MM.1S (cell line): ENCODE data around the gene TCF3.

Experiments
- CTCF ChIP-seq: fragments of 300-600 bp; sonication (generic); IDR thresholded peaks from 2 replicates; pipeline ENCODE4 v1.5.1; 2016; ENCODE audit warnings: antibody characterized with exemption, low read length, mixed read lengths
- EZH2 ChIP-seq: fragments of 300-600 bp; sonication (generic); optimal IDR thresholded peaks from 2 replicates; pipeline ENCODE3; 2017; ENCODE audit warnings: low read depth, mild to moderate bottlenecking, antibody characterized with exemption, low read length, mixed read lengths
- EZH2phosphoT487 ChIP-seq: fragments of 300-600 bp; sonication (generic); IDR thresholded peaks from 2 replicates; pipeline ENCODE4 v1.6.1; 2018; ENCODE audit warnings: antibody characterized with exemption, low read length

GRCh38 chr19:1599460-1599846 lies 53.0 kb downstream of the TCF3 start:
- TF ChIP-seq CTCF (no peak), EZH2 (no peak), EZH2phosphoT487 (no peak)
